Measurements from ENCODE around the gene FABP7.

The FABP7 gene

DNA sequence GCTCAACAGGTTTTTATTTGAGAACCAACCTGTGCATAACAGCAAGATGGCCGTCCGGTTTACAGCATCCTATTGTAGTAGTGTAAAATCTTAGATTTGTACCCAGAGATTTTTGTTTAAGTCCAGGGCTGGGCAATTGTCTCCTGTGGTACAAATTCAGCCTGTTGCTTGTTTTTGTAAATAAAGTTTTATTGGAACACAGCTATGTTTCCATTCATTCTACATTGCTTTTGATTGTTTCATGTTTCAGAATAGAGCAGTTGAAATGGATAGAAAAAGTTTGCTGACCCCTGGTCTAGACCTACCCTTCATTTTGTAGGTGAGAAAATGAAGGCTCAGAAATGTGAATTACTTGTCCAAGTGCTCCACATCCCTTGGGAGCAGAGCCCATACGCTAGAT lies 18.0 kb downstream of the FABP7 start:
- DNase-seq (ENCODE audit: low read depth in 1 of 2, low spot score in 1 of 2), result no peak

DNA sequence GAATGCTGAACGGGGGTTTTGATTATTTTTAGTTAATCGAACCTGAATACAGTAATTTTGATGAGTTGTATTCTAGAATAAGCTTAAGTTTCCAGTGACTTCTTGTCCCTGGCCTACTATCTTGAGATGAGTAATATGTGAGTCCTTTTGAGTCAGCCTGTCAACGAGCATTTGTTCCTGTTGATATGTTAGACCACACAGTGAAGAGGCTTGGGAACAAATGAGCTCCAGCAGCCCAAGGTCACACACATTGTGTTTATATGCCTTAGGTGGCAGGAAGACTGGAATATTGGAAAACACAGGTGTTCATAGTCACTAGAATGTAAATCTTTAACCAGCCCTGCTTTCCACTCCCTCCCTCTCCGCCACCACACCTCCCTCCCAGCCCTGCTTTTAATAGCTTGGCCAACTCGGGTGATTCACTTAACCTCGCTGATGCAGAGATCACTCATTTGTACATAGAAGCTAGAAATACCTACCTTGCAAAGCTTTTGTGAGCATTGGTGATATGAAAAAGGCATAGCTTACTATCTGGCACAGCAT lies 18.7 kb downstream of the FABP7 start:
- no peak for DNase-seq (ENCODE audit: low read depth in 1 of 2, low spot score in 1 of 2)

DNA sequence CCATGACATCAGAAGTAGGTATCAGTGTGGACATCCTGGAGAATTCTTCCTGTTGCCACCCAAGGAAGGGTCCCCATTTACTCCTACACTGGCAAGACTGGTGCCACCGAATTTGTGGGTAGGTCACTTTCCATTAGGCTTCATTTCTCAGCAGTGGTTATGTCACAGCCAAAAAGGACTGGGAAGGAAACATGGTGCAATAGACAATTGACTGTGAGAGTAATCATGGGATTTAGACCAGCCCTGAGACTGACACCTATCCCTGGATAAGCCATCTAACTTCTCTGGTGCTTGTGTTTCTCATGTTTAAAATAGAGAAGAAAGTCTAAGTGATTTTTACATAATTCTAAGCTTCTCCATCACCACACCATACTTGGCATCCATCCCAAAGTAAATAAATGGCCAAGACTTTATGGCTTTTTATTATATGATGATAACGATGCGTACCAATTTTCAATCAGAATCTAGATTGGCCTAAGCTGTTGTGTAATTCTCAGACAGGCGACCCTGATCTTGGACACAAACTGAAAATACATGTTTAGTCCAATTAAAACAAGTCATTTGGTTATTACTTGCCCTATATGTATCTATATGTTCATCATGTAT lies 19.7 kb downstream of the FABP7 start:
- no peak for DNase-seq (ENCODE audit: low read depth in 1 of 2, low spot score in 1 of 2)

DNA sequence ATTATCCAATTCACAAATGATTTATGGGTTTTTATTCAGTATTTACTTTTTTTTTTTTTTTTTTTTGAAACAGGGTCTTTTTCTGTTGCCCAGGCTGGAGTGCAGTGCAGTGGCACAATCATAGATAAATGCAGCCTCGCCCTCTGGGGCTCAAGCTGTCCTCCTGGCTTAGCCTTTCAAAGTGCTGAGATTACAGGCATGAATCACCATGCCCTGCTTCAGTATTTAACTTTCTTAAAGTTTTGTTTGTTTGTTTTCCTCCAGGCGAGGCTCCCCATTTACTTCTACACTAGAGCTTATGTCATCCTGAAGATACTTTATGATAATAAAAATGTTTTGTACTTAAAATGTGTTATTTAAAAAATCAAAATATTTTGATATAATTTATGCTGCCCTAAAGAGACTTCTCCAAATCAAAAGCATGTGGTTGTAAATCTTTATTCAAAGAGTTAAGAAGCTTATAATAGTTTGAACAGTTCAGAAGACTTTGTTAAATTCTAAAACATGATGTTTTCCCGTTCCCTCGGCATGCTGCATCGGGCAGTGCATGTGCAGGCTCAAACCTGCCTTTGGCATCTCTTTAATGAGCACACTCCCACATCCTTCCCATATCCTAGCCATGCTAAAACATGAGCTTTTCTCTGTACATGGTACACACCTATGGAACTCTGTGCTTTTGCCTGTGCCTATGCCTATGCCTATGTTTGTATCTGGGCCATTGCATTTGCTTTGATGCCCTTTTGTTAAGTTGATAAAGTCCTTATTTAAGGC lies 20.6 kb downstream of the FABP7 start:
- no peak for DNase-seq (ENCODE audit: low read depth in 1 of 2, low spot score in 1 of 2)

DNA sequence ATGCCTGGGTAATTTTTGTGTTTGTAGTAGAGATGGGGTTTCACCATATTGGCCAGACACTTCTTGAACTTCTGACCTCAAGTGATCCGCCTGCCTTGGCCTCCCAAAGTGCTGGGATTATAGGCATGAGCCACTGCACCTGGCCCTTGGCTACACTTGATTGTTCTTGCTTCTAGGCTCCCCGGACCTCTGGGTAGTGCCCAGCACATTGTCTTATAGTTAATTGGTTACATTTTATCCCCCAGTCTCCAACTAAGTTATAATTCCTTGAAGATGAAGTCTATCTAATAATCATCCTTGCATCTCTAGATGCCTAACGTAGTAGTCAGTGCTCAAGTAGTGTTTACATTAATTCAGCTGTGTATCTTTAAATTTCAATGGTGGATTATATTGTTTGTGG lies 21.4 kb downstream of the FABP7 start:
- DNase-seq (ENCODE audit: low read depth in 1 of 2, low spot score in 1 of 2), result no peak

DNA sequence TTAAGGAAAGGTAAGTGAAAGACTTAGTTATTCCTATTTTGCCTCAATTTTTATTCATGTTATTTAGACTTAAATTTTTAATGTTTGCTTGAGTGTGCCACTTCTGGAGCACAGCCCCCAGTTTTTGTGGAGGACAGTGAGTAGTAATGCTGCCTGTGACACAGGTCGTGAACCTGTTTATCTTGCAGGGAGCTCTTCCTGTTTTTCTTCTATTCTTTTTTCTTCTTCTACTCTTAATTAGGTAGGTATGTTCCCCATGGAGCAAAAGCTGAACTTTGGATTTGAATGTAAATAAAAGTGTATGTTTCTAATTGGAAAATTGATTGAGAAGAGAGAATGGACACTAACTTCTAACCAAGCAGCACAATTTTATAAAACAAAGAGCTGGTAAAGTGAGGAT lies 21.9 kb downstream of the FABP7 start:
- DNase-seq (ENCODE audit: low read depth in 1 of 2, low spot score in 1 of 2), result no peak

DNA sequence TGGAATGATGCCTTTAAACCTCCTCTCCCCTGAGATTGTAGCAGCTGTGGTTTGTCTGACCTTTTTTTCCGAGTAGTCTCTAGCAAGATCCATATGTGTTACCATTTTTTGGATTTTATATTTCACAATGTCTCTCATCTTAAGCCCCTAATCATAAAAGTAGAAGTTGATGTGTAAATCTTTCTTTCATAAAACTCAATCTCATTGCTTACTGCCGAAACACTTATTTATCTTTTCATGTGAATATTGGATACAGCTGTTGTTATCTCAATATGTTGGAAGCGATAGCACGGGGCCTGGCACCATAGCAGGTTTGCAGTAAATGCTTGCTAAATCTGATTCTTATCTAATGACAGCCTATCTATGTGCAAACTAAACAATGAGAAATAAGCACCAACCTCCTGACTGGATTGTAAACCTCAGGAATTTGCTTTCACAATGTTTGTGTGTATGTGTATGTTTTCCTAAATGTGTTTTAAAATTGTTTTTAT lies 23.7 kb downstream of the FABP7 start:
- no peak for DNase-seq (ENCODE audit: low read depth in 1 of 2, low spot score in 1 of 2)

DNA sequence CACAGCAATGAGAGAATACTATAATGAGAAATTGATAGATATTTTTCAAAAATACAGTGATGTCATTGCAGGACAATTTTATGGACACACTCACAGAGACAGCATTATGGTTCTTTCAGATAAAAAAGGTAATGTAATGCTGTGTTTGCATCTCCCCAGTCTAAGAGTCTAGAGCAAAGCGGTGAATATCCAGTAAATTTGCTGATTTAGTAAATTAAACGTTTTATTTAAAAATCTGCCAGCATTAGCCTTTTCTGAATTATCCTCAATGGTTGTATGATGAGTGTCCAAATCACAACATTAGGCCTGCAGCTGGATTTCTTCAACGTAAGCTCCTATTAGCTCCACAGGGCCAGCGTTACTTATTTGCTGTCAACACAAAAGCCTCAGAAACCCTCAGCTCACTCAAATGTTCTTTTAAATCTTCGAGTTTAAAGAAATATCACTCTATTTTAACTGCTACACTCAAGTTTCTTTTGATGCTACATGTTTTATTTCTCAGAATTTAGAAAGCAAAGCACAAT lies 25.5 kb downstream of the FABP7 start:
- DNase-seq (ENCODE audit: low read depth in 1 of 2, low spot score in 1 of 2), result no peak

DNA sequence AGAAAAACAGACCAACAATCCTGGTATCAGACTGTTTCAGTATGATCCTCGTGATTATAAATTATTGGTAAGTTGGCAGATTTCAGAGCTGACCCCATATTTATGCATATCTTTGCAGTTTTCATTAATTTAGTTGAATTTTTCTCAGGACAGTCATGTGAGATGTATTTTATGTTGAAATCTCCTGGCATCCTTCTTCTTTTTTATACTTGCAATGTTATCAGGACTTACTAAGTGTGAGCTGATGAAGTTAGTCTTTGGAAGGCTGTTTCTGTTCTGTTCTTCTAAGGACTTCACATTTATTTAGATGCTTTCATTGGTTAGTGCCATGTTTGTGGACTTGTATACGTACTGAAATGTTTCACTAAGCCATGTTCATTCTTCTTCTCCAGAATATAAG lies 26.8 kb downstream of the FABP7 start:
- no peak for DNase-seq (ENCODE audit: low read depth in 1 of 2, low spot score in 1 of 2)

DNA sequence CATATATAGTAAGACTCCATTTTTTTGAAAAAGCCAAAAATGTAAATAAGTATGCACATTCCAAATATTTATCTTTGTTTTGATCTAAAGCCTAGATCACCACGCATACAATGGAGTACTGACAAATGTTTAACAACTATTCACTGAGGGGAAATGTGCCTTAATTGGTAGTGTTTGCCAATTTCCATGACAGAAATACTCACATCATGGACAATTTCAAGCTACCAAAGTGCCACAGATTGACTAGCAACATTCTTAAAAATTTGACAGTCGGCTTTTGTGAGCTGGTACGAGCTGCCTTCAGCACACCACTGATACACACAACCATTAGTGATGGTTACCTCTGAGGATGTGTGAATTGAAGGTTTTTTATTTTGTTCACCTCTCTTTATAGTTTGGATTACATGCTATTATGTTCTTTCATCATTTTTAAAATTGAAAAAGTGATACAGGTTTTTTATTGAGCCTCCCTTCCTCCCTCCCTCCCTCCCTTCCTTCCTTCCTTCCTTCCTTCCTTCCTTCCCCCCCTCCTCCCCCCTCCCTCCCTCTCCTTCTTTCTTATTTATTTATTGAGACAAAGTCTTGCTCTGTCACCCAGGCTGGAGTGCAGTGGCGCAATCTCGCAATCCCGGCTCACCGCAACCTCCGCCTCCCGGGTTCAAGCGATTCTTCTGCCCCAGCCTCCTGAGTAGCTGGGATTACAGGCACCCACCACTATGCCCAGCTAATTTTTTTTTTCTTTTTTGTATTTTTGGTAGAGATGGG lies 28.8 kb downstream of the FABP7 start:
- no peak for DNase-seq (ENCODE audit: low read depth in 1 of 2, low spot score in 1 of 2)

DNA sequence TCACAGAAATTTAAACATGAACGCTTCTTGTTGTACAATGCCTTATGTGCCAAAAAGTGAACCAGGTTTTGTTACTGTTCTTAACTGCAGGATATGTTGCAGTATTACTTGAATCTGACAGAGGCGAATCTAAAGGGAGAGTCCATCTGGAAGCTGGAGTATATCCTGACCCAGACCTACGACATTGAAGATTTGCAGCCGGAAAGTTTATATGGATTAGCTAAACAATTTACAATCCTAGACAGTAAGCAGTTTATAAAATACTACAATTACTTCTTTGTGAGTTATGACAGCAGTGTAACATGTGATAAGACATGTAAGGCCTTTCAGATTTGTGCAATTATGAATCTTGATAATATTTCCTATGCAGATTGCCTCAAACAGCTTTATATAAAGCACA lies 29.5 kb downstream of the FABP7 start:
- DNase-seq (ENCODE audit: low read depth in 1 of 2, low spot score in 1 of 2), result no peak

DNA sequence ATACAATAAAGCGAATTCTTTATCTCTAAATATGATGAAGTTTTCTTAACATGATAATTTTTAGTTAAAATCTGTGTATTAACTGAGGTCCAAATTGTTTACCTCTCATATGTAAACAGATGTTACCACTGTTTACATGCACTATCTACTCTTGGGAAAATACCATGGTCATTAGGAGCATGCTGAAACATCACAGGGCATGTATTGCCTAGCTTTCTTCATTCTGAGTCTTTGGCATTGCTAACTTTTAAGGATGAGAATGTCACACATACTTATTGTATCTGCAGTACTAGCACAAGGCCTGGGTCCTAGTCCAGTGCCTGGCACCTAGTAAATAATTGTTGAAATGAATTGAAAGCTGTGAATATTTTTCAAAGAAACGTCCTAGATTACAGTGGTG lies 30.2 kb downstream of the FABP7 start:
- DNase-seq (ENCODE audit: low read depth in 1 of 2, low spot score in 1 of 2), result no peak

DNA sequence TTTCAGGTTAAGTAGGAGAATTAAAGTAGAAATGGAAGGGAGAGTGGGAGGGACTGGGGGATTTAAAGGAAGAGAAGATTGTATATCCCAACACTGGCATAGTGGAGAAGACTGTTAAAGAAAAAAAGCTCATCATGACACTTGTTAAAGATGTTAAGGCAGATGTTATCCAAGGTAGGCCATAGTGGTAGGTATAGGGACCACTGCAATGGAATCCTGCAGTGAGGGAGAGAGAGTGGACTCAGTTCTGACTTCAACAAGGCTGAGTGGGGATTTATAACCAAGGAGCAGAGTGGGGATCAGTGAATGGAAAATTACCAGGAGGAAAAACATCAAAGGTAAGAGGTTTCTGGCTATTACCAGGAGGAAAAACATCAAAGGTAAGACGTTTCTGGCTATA lies 30.7 kb downstream of the FABP7 start:
- DNase-seq (ENCODE audit: low read depth in 1 of 2, low spot score in 1 of 2), result no peak

DNA sequence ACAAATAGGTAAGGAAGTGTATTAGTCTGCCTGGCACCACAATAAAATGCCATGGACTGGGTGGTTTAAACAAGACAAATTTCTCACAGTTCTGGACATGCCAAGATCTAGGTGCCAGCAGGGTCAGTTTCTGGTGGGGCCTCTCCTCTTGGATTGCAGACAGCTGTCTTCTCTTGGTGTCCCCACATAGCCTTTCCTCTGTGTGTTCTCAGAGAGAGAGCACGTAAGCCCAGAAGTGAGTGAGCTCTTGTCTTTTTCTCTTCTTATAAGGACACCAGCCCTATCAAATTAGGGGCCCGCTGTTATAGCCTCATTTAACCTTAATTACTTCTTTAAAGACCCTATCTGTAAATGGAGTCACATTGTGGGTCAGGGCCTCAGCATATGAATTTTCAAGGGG lies 37.8 kb downstream of the FABP7 start:
- no peak for DNase-seq (ENCODE audit: low read depth in 1 of 2, low spot score in 1 of 2)

DNA sequence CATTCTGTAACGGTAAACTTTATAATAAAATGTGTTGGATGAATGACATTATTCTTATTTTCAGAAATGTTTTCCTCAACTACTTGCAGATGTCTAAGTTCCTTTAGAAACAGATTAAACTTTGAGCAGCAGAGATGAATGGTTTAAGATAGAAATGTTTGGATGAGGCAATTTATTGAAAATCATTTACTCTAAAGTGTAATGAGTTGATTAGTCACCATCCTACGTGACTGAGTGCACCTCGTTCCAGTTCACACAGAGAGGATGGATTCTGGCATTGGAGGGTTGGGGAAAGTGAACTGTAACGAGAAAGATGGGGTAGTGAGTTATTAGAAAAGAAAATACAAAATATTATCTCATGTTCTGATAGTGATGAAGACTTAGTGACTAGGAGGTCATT lies 38.2 kb downstream of the FABP7 start:
- no peak for DNase-seq (ENCODE audit: low read depth in 1 of 2, low spot score in 1 of 2)

DNA sequence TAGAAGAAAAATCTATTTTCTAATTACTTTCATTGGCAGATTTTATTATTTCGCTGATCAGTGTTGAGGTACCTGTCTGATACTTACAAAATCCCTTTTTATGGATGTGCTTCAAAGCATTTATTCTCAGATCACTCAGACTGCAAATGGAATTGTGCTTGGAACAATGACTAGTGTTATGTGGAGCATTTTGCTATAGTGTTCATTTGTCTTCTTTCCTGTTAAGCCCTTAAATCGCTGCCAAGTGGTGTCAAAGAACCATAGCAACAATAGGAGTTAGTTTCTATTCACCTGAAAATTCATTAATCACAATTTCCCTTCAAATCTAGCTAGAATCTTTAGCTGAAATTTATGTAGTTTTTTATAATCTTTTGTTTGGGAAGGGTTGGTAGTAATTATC lies 39.4 kb downstream of the FABP7 start:
- DNase-seq (ENCODE audit: low read depth in 1 of 2, low spot score in 1 of 2), result no peak

DNA sequence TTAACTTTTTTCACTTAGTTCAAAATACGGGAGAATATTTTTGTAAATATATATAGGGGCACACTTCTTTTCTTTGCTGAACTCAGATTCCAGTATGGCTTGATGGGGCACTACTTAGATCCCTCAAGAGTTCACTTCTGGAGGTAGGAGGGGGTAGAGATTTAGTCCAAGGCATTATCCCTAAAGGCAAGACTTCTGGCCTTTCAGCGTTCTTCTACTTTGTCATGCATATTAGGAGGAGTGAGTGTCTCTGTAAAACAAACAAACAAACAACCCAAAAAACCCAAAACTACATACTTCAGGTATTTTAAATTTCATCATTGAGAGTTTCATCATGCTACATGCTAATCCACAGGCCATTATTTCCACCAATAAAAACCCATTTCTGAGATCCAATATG lies 41.6 kb downstream of the FABP7 start:
- no peak for DNase-seq (ENCODE audit: low read depth in 1 of 2, low spot score in 1 of 2)

DNA sequence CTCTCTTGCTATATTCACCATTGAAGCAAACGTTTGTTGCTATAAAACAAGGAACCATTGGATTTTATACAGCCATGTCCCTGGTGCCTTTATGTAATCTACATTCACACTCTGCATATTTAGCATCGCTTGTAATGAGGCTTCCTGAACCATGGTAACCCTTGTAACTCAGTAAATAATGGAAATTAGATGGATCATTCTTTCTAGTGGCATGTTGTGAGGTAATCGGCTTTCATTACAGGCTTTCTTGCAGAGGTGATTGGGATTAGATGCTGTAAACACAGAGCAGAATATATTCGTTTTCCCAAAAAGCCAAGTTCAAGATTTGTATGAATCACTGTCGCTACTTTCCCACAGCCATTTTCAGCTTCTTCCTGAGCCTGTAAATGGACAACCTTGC lies 45.6 kb downstream of the FABP7 start:
- no peak for DNase-seq (ENCODE audit: low read depth in 1 of 2, low spot score in 1 of 2)

DNA sequence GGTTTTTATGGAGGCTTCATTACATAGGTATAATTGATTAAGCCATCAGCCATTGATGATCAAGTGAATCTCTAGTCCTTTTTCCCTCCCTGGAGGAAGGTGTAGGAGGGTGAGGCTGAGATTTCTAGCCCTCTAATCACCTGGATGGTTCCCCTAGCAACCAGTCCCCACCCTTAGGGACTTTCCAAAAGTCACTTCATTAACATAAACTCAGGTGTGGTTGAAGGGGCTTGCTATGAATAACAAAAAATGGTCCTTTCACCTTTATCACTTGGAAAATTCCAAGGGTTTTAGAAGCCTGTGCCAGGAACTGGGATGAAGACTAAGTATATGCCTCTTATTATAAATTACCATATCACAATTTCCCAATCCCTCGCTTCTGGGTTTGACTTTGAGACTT lies 49.9 kb downstream of the FABP7 start:
- no peak for DNase-seq (ENCODE audit: low read depth in 1 of 2, low spot score in 1 of 2)

DNA sequence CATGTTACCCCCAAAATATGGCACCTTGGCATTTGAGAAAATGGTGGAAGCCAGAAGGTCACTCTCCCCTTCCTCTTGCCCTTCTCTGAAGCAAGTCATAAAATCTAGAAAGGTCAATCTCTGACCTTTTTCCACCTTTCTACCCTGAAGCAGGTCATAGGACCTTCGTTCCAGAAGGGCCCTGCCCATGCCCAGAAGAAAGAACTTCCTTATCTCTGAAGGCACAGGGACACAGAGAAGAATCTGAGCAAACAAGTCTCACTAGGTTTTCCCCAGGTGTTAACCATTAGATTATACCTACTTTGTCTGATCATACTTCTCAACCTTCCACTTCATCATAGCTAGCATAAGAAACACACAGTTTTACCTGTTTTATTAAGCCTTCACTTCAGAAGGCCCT lies 52.0 kb downstream of the FABP7 start:
- no peak for DNase-seq (ENCODE audit: low read depth in 1 of 2, low spot score in 1 of 2)

DNA sequence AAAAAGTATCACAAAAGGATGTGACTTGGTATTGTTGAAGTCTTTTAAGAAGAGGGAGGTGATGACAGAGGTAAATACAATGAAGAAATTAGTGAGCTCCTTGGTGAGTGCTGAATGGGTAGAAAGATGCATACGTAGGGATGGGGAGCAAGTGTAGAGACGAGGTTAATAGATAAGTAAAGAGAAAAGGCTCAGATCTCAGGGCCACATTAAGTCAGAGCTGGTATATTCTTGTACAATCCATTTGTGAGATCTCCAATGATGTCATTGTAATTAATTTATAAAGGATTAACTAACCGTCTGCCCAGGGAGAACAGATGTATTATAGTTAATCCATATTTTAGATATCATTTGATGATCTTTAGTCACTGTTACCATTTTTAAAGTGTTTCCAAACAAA lies 52.9 kb downstream of the FABP7 start:
- no peak for DNase-seq (ENCODE audit: low read depth in 1 of 2, low spot score in 1 of 2)

DNA sequence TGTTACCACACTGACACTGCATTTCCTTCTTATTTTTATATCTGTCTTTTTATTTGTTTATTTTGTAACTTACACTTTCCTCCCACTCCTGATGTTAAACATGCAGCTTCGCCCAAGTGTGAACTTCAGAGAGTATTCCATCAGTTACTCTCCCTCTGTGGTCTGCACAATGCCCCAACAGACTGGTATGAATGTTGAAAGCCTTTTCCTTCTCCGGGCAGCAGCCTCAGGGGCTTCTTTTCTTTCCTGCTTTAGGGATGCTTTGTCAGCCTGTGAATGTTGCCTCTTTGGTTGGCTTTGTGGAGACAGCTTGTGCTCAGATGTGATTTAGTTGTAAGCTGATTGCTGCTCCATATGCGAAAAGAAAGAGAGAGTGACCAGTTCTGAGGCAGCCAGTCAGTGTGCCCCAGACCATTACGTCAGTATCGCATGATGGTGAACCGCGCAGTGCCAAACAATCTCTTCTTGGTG lies 53.5 kb downstream of the FABP7 start:
- no peak for DNase-seq (ENCODE audit: low read depth in 1 of 2, low spot score in 1 of 2)

Measured in activated T-helper 1 cell treated with anti-CD3 and anti-CD28 coated beads, Interleukin-2, amount 50 U/mL, for 16 hours (primary cell).